GM12892 (cell line): ENCODE results near the gene SMPDL3B.

Experiments
- POLR2AphosphoS5 ChIP-seq: IDR thresholded peaks from 2 replicates; pipeline ENCODE4 v1.6.1; 2011; ENCODE audit warnings: low read depth, low read length, control low read depth
- TAF1 ChIP-seq: IDR thresholded peaks from 2 replicates; pipeline ENCODE4 v1.6.1; 2011; ENCODE audit warnings: low read depth, mild to moderate bottlenecking, control low read depth, low read length, borderline replicate concordance

GRCh38 chr1:27971674-27972073 is 36.9 kb downstream of the SMPDL3B start:
- TF ChIP-seq TAF1 (no peak), POLR2AphosphoS5 (no peak)
